Kidney epithelial cell (primary cell): Measurements from ENCODE around the gene SASH1. TPM values are rescaled to one million over a fixed set of nuclear protein-coding genes. Genes with fewer than 3 reads are reported as not detected.

Source experiments
- DNase-seq: peaks from one replicate; pipeline ENCODE4 v3.0.0-alpha.2; 2010; ENCODE audit warnings: low read depth
- H3K27me3 ChIP-seq: 2 replicates; pipeline ENCODE4 v1.6.0; 2011; ENCODE audit warnings: low read length; ENCODE audit not compliant: control insufficient read depth, insufficient read depth
- H3K36me3 ChIP-seq: 2 replicates; pipeline ENCODE4 v1.5.1; 2011; ENCODE audit warnings: low read length; ENCODE audit not compliant: control insufficient read depth, insufficient read depth
- H3K4me3 ChIP-seq: 2 replicates; pipeline ENCODE4 v1.5.1; 2011; ENCODE audit warnings: low read depth, mild to moderate bottlenecking, control low read depth, low read length
- total RNA-seq: library from RNA; depleted of rRNA; stranded (reverse); fragments of >200 nt; gene quantifications from 2 replicates; pipeline ENCODE4 v1.2.3, GENCODE V29; 2015
- TF ChIP-seq, protein P1 (sequence below): IDR thresholded peaks from 2 replicates; pipeline ENCODE4 v1.5.1; 2011; ENCODE audit warnings: mild to moderate bottlenecking, moderate library complexity, low read length, control low read depth, inconsistent platforms; ENCODE audit not compliant: insufficient read depth, poor library complexity, severe bottlenecking

Gene SASH1
- total RNA-seq, 1 donor from 2014 or later: 13.8 TPM

DNA sequence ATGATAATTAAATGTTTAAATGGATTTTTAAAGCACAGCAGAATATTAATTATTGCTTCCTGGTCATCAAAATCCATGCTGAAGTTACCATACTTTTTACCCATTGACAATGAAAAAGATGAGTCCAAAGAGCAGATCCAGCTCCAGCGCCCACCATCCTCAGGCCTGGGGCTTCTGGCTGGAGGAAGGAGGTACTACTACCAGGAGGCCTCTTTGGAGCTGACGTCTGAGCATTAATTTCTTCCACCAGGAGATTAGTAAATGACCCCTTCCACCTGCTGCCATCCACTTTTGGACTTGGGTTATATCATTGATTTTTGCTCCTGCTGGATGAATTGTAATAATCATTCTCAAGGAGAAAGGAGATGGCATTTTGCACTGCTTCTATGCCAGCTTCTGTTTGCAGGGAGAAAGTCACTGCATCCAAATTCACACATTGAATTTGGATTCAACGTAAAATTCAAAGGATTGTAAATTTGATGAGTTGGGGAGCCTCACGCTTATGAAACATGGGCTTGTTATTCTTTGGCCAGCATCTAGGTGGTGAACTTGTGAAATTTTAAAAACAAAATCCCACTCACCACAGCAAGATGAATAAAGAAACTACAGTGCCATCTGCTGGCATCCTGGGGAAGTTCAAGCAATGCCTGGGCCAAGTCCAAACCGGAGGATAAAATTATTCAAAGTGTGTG is 121.8 kb downstream of the SASH1 start:
- TF ChIP-seq, protein P1, sequence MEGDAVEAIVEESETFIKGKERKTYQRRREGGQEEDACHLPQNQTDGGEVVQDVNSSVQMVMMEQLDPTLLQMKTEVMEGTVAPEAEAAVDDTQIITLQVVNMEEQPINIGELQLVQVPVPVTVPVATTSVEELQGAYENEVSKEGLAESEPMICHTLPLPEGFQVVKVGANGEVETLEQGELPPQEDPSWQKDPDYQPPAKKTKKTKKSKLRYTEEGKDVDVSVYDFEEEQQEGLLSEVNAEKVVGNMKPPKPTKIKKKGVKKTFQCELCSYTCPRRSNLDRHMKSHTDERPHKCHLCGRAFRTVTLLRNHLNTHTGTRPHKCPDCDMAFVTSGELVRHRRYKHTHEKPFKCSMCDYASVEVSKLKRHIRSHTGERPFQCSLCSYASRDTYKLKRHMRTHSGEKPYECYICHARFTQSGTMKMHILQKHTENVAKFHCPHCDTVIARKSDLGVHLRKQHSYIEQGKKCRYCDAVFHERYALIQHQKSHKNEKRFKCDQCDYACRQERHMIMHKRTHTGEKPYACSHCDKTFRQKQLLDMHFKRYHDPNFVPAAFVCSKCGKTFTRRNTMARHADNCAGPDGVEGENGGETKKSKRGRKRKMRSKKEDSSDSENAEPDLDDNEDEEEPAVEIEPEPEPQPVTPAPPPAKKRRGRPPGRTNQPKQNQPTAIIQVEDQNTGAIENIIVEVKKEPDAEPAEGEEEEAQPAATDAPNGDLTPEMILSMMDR: peak; percentile 83
- Histone ChIP-seq H3K27me3 (no peaks in the 10 kb centered on the region), H3K36me3 (no peaks in the 10 kb centered on the region), H3K4me3 (no peak overlapping the region)
- DNase-seq: peak; percentile 34

DNA sequence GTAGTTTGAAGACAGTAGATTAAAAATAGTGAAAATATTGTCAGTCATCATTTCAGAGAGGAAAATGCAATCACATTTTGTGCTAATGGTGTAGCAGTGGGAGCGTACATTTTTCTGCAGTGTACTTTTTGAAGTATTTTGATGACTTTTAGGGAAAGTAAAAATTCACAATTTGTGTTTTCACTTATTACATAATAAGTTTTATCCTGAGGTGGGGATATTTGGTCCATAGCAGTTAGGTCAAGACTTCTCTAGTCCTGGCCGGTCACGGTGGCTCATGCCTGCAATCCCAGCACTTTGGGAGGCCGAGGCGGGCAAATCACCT is 122.3 kb downstream of the SASH1 start:
- DNase-seq: no peak
- Histone ChIP-seq H3K27me3 (no peaks in the 10 kb centered on the region), H3K4me3 (no peak overlapping the region), H3K36me3 (no peaks in the 10 kb centered on the region)
- TF ChIP-seq, protein P1: no peak

DNA sequence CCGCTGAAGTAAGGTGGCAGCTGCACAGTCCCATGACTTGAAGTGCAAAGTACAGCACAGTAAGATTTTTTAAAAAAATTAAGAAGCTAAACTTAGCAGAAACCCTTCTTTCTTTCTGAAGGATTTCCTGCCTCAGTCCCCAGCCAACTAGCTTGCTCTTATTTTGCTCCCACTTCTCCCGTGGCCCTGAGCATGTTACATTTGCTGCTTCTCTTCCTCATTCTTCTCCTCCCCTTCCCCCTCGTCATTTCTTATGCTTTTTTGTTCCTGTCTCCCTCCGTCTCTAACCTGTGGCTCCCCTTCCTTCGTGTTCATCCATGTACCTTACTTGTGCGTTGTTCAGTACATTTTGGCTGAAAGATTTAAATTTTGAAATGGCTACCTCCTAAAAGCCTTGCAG is 123.0 kb downstream of the SASH1 start:
- Histone ChIP-seq H3K4me3 (no peak overlapping the region), H3K27me3 (no peaks in the 10 kb centered on the region), H3K36me3 (no peaks in the 10 kb centered on the region)
- TF ChIP-seq, protein P1: no peak
- no peak for DNase-seq

DNA sequence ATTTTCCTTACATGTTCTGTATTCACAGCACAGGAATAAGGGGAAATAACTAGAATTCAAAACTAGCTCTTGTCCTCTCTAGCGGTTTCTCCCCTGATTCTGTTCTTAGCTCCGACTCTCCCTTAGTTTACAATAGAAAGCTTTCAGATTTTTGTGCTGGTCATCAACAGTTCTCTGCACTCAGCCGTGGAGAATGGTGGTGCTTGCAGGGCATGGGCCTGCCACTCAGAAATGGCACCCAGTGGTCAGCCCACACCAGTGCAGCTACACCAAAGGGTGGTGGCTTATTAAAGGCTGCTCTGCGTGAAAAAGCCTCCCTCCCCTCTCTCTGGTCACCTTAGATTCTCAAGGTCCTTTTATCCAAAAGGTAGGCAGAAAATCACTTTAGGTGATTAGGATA is 123.5 kb downstream of the SASH1 start:
- no peak for DNase-seq
- H3K27me3 ChIP-seq: no peaks in the 10 kb centered on the region
- H3K4me3 ChIP-seq: no peak overlapping the region
- TF ChIP-seq, protein P1: peak; percentile 14
- no peaks in the 10 kb centered on the region for H3K36me3 ChIP-seq

DNA sequence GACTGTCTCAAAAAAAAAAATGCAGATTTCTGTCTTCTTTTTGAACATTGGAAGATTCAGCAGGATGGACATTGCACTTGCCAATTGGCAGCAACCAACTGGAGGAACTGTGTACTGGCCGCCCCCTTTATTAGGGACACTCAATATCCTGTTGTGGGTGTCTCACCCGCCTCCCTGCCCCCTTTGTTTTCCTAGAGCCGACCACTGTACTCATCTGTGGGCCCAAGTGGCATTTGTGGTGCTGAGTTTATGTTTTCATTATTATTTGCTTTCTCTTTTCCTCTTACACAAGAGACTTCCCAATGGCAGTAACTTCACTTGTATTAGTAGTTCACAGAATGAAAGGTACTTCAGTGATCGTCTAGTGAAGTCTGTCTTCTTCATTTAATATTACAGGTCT is 125.3 kb downstream of the SASH1 start:
- no peak for DNase-seq
- Histone ChIP-seq H3K4me3 (no peak overlapping the region), H3K36me3 (no peaks in the 10 kb centered on the region), H3K27me3 (no peaks in the 10 kb centered on the region)
- TF ChIP-seq, protein P1: no peak

DNA sequence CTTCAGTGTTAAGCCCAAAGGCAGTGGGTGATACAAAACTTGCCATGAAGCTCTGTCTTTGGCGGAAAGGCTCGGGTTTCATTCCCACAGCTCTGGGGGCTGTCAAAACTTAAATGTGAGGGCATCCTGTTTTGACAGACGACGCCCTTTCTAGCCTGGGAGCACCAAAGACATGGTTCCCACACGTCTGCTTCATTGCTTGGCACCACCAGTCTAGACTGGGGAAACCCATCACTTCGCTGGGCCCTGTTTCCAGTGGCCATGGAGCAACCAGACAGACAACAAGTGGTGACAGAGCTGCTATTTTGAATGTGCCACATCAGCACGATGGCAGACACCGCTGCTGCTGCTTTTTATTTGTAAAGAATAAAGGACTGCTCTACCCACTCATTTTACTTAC is 127.5 kb downstream of the SASH1 start:
- no peaks in the 10 kb centered on the region for H3K27me3 ChIP-seq
- no peak for DNase-seq
- no peak overlapping the region for H3K4me3 ChIP-seq
- TF ChIP-seq, protein P1: no peak
- H3K36me3 ChIP-seq: no peaks in the 10 kb centered on the region
